Neural progenitor cell (in vitro differentiated cells): ENCODE data around the gene EPB41L4A.

Experiments
- EZH2 ChIP-seq: fragments of 200-600 bp; sonication (generic); IDR thresholded peaks from 2 replicates; pipeline ENCODE4 v1.6.1; 2017; ENCODE audit warnings: antibody characterized with exemption, mild to moderate bottlenecking, moderate library complexity
- EZH2phosphoT487 ChIP-seq: fragments of 200-600 bp; sonication (generic); IDR thresholded peaks from 2 replicates; pipeline ENCODE4 v1.6.1; 2017; ENCODE audit warnings: antibody characterized with exemption
- TF ChIP-seq, protein P1 (sequence below): fragments of 200-600 bp; sonication (generic); IDR thresholded peaks from 2 replicates; pipeline ENCODE4 v1.5.1; 2017; ENCODE audit warnings: antibody characterized with exemption, mild to moderate bottlenecking

DNA sequence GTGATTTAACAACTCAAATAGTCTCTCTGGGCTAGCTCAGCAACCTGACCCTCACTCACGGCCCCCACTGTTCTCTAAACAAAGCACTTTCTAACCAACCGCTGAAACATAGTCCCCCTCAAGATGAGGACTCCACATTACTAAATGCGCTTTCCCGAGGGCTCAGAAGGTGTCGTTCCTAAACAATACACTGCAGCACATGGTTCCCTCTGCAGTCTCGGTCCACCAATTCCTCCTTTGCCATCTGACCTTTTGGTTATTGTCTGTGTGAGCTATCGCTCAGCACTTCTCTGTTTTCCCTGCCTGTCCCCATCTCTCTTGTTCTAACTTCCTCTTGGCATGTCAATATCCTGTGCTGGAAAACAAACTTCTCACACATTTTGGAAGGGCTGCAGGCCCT is 7.2 kb downstream of the EPB41L4A start:
- TF ChIP-seq EZH2, result no peak
- TF ChIP-seq, protein P1, sequence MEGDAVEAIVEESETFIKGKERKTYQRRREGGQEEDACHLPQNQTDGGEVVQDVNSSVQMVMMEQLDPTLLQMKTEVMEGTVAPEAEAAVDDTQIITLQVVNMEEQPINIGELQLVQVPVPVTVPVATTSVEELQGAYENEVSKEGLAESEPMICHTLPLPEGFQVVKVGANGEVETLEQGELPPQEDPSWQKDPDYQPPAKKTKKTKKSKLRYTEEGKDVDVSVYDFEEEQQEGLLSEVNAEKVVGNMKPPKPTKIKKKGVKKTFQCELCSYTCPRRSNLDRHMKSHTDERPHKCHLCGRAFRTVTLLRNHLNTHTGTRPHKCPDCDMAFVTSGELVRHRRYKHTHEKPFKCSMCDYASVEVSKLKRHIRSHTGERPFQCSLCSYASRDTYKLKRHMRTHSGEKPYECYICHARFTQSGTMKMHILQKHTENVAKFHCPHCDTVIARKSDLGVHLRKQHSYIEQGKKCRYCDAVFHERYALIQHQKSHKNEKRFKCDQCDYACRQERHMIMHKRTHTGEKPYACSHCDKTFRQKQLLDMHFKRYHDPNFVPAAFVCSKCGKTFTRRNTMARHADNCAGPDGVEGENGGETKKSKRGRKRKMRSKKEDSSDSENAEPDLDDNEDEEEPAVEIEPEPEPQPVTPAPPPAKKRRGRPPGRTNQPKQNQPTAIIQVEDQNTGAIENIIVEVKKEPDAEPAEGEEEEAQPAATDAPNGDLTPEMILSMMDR, result no peak
- TF ChIP-seq EZH2phosphoT487, result no peak
